ENCODE measurements around the gene PDE4D.
A peak's percentile ranks its signal among the peaks of the same experiment; 100 is the strongest.
"Not testable (repeated sequence)": the region's sequence is repeated elsewhere in the genome, so short reads cannot be mapped to it uniquely, and the experiment has no call there.

The PDE4D gene

DNA sequence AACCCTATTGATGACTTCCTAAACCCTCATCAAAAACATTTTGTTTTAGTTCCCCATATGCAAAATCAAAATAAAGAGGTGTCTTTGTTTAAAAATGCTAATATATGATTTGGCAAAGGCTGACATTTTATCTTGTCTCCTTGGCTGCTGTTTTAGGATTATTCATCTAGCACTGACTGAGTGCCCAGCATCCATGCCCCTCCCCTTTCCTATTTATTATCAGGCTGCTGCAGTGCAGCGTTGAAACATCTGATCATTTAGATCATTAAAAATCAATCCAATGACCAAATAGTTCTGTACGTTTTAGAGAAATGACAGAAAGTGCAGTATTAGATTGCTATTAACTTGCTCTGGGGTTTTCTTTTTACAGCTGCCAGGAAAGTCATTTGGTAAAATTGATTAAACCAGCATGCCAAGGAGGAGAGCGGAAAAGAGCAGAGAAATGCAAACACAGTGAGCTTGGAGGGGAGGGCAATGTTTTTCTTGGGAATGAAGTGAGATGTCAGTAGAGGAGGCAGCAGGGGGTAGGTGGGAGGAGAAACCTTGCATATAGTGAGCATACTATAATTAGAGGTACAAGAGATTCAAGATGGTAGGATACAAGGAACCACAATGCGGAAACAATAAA, 286.3 kb downstream of the PDE4D start:
- DNase-seq (ENCODE audit: low spot score): no peak

DNA sequence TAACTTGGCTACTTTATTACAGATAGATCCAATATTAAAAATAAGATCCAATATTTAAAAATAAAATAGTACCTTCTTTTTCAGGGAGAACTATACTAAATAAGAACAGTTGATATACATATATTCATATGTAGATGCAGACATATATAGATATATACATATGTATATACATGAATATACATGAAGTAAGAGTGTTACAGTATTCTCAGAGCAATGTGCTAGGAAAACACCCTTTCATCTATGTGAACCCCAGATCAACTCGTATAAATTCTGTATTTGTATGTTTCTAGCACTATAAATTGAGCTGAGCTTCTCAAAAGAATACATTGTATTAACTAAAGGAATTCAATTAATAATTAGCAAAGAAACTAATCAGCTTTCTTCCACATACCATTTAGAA, 287.6 kb downstream of the PDE4D start:
- no peak for DNase-seq (ENCODE audit: low spot score)

GRCh38 chr5:59604111-59604510, 289.4 kb downstream of the PDE4D start:
- no peak for DNase-seq (ENCODE audit: low spot score)

GRCh38 chr5:59600998-59601397, 292.5 kb downstream of the PDE4D start:
- no peak for DNase-seq (ENCODE audit: low spot score)

DNA sequence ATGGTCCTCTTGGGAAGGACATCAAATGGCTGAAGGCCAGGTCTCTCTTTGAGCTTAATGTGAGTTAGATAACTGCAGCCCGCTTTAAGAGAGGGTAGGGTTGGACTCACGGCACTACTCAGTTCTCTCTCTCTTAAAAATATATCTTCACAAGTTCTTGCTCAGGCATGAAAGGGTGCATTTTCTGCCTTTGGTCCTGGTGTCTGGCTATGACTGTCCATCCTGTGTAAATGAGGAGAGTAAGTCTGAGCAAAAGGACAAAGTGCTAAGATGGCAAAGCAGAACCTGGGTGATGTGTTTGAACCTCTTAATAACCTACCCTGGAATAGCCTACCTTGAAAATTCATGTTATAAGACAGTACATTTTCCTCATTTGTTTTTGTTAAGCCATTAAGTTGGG, 293.4 kb downstream of the PDE4D start:
- no peak for DNase-seq (ENCODE audit: low spot score)

GRCh38 chr5:59599729-59600128, 293.8 kb downstream of the PDE4D start:
- DNase-seq (ENCODE audit: low spot score): no peak

- no peak for DNase-seq (ENCODE audit: low spot score)
These were observed 295.0 kb downstream of the PDE4D start for GRCh38 chr5:59598547-59598874.

DNA sequence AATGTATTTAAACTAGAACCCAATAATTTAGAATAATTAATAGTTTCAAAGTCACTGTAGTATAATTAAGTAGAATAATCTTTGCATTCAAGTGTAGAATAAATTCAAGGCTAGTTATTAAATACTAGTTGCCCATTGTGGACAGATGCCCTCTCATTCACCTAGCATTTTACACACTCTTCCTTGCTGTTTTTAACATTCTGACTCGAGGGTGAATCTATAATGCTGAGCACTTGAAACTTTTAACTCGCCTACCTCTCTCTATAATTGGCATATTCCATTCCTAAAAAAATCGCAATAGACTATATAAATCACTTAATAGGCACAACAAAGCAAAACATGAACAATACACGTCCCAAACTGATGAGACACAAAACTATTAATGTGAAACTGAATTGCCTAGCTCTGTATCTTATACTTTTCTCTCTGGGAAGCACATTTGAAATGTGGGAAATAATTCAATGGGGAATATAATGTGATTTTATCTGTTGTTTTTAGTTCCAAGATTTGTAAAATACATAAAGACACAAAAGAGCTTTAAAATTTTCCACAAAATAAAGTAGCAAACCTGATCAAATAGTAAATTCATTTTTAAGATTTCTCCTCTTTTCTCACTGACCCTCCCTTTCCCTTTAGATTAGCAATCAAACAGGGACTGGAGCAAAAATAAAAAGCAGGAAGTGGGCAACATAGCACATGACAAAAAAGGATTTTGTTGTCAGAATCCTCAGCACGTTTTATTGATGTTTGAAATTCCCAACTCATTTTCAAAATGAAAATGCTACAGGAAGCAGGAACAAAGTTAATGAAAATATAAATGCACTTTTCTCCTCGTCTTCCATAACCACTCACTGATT, 295.6 kb downstream of the PDE4D start:
- DNase-seq (ENCODE audit: low spot score): no peak

- peak; percentile 52 for DNase-seq (ENCODE audit: low spot score)
These were observed 296.8 kb downstream of the PDE4D start for GRCh38 chr5:59596586-59597350.

- not testable (repeated sequence) for DNase-seq (ENCODE audit: low spot score)
These were observed 299.4 kb downstream of the PDE4D start for GRCh38 chr5:59594118-59594517.

- DNase-seq (ENCODE audit: low spot score): no peak
These were observed 300.0 kb downstream of the PDE4D start for GRCh38 chr5:59593439-59594007.

- no peak for DNase-seq (ENCODE audit: low spot score)
These were observed 301.4 kb downstream of the PDE4D start for GRCh38 chr5:59592101-59592500.

- DNase-seq (ENCODE audit: low spot score): no peak
These were observed 302.4 kb downstream of the PDE4D start for GRCh38 chr5:59591162-59591561.

- peak; percentile 2 for DNase-seq (ENCODE audit: low spot score)
These were observed 304.6 kb downstream of the PDE4D start for GRCh38 chr5:59588922-59589321.

DNA sequence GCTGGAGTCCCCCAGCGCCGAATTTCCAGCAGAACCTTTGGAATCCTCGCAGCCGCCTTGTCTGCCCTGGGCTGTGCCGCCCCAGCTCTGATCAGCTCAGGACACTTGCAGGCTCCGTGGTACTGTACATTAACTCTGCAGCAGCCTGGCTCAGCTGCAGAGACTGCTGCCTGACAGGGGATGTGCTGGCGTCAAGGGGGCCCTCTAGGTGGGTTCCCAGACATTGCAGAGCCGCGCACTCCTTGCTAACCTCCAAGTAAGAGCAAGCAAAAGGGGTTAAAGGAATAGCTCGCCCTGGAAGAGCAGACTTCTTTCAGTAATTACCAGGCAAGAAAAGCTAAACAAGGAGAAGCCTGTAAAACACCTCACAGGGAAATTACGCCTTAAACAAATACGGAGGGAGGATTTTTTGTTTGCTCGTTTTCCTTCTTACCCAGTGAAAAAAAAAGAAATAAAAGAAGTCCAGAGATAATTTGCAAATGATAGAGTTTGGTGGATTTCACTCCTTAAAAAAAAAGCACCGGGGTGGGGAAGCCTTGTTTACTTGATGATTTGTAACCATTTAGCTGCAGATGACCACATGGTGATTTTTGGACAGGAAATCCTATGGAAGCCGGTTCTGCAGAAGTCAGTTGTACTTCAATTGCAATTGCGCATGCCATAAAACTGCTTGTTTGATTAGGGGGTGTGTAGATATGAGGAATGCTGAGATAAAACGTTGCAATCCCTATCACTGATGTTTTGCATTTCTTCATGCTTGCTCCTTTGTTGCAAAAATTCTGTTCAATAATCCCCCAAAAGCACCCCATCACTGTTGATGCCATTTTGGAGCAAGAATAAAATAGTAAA, 305.8 kb downstream of the PDE4D start:
- no peak for DNase-seq (ENCODE audit: low spot score)

GRCh38 chr5:59586841-59587240, 306.7 kb downstream of the PDE4D start:
- DNase-seq (ENCODE audit: low spot score): no peak

DNA sequence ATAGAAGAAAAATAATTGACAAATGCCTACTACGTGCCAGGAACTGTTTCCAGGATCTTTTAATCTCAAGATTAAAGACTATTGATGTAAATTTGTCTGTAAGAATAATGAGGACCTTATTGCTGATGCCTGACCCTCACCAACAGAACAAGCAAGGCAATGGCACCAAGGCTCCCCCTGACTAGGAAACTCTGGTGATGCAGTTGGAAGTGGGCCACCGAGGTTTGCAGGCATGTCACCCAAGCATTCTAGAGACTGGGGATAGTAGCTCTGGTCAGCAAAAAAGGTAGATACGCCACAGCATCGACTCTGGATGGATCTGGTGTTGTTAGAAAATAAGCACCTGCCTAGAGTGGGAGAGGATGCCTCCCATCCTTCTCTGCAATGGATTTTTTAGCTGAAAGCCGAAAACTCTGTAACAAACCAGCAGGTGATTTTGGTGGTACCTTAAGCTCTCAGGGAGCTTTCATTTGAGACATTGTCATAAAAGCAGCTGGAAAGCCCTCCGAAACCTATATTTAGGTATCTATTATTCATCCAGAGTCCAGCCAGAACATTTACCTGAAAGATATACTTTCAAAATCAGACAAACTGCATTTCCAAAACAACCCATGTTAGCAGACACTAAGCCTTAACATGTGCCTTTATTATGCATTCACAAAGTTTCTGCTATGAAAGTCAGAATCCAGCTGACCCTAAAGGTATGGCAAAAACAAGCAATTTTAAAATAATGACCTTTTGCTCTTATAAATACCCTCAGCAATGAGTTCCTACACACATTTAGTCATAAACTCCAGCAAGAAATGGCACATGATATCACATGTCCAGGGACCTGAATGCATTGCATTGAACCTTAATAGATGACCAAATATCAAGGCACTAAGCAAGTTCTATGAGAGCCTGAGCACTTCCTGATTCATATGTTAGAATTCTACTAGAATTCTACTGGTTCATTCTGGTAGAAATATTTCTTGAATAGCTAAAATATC, 308.4 kb downstream of the PDE4D start:
- DNase-seq (ENCODE audit: low spot score): no peak

DNA sequence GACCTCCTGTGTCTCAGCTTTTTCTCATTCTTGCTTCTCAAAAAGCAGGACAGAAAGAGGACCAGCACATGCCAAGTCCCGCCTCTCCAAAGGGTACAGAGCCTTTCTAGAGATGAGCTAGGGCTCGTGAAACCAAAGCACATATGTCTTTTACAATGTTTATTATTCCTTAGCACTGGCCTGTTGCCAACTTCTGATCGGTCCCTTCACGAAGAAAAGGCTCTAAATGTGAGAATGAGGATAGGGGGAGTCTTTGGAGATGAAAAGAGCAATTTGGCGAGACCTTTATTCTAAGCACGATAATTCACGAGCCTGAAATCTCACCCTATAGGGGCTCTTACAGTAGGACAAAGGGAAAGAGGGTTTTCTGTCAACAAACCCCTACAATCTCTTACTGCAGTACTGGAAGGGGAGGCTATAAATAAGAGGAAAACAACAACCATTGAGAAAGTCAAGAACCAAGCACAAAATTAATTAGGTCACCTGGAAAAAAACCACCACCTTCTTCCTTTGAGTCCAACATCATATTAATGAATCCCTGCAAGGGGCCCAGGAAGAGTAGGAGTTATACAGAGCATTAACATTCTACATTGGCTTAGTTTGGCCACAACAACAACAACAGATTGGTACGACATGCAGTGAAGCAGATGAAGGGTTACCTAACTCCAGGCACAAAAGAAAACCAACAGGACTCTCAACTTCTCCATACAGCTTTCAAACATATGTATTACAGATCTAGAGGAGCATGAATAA, 309.5 kb downstream of the PDE4D start:
- no peak for DNase-seq (ENCODE audit: low spot score)

DNA sequence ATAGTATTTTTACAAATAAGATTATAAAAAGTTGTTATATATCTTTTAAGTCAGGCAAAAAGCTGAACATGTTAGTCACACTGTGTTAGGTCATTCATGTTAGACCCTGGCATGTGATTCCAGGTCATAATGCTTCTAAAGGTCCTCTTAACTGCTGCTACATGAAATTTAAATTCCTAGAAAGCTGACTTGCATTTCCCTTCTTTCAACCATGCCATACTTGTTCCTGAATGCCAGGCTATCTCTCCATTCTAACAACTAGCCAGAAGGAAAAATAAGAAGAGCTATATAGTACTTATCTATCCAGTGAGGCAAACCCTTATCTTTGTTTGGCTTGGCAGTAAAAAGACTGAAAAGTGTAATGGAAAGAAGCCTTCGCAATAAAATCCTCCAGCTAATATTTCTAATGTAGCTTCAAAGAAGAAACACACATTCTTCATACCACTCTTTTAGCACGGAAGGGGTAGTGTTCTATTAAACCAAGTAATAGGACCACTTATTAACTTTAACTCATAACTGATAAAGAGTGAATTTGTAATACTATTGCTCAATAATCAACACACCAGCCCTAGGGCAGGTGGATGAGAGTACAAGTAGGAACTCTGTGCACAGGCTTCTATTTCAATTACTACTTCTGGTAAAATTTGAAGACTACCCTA, 310.2 kb downstream of the PDE4D start:
- DNase-seq (ENCODE audit: low spot score): no peak

All from RKO (cell line).